Measurements from ENCODE around the gene CAPN6.

The CAPN6 gene

GRCh38 chrX:111302284-111302683, 32.0 kb upstream of the CAPN6 start:
- ATAC-seq (ENCODE audit: low read depth) (no peak), DNase-seq (ENCODE audit: low spot score) (no peak)
- Histone ChIP-seq H3K27ac (ENCODE audit: poor library complexity, severe bottlenecking) (no peak overlapping the region), H3K4me3 (ENCODE audit: severe bottlenecking) (no peak overlapping the region), H3K4me1 (ENCODE audit: insufficient read depth, poor library complexity, severe bottlenecking) (no peaks in the 10 kb centered on the region), H3K36me3 (ENCODE audit: low read depth) (no peaks in the 10 kb centered on the region), H3K27me3 (ENCODE audit: insufficient read depth, poor library complexity, severe bottlenecking) (no peaks in the 10 kb centered on the region), H3K9me3 (ENCODE audit: severe bottlenecking) (no peaks in the 10 kb centered on the region)
- TF ChIP-seq, protein P1, sequence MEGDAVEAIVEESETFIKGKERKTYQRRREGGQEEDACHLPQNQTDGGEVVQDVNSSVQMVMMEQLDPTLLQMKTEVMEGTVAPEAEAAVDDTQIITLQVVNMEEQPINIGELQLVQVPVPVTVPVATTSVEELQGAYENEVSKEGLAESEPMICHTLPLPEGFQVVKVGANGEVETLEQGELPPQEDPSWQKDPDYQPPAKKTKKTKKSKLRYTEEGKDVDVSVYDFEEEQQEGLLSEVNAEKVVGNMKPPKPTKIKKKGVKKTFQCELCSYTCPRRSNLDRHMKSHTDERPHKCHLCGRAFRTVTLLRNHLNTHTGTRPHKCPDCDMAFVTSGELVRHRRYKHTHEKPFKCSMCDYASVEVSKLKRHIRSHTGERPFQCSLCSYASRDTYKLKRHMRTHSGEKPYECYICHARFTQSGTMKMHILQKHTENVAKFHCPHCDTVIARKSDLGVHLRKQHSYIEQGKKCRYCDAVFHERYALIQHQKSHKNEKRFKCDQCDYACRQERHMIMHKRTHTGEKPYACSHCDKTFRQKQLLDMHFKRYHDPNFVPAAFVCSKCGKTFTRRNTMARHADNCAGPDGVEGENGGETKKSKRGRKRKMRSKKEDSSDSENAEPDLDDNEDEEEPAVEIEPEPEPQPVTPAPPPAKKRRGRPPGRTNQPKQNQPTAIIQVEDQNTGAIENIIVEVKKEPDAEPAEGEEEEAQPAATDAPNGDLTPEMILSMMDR (IDR thresholded peaks at IDR 0.05; ENCODE audit: poor library complexity, severe bottlenecking) = no peak

GRCh38 chrX:111288841-111289240, 18.6 kb upstream of the CAPN6 start:
- no peak for ATAC-seq (ENCODE audit: low read depth)
- Histone ChIP-seq H3K4me1 (ENCODE audit: insufficient read depth, poor library complexity, severe bottlenecking) (no peaks in the 10 kb centered on the region), H3K27ac (ENCODE audit: poor library complexity, severe bottlenecking) (no peak overlapping the region), H3K27me3 (ENCODE audit: insufficient read depth, poor library complexity, severe bottlenecking) (no peaks in the 10 kb centered on the region), H3K4me3 (ENCODE audit: severe bottlenecking) (no peak overlapping the region), H3K9me3 (ENCODE audit: severe bottlenecking) (no peaks in the 10 kb centered on the region), H3K36me3 (ENCODE audit: low read depth) (no peaks in the 10 kb centered on the region)
- no peak for DNase-seq (ENCODE audit: low spot score)
- TF ChIP-seq, protein P1 (IDR thresholded peaks at IDR 0.05; ENCODE audit: poor library complexity, severe bottlenecking) = no peak

DNA sequence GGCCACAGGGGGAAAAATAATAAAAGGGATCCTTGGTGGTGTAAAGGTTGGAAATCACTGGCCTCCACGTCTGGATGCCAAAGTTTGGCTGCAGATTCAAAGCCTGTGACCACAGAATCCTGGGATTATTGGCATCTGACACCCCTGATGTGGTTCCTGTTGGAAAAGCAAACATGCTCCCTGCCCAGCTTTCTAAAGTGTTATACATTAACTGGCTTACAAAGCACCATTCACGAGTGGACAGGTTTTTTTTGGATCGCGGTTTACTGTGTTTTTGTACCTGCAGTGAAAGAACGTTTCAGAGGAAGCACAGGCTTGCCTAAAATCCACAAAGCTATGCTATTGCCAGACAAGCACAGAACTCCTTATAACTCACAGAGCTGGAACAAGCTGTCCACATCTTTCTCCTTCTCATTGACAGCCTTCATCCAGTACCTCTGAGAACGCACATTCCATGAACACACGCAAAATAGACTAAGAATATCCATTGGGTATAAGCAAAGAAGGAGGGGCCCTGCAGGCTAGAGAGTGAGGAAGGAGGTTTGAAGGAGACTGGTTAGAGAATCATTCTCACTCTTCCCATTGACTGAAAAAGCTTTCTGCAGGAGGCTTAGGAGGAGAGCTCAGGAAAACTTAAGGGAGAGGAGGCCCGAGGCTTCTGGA, 14.5 kb upstream of the CAPN6 start:
- DNase-seq (ENCODE audit: low spot score) = no peak
- Histone ChIP-seq H3K27me3 (ENCODE audit: insufficient read depth, poor library complexity, severe bottlenecking) (no peaks in the 10 kb centered on the region), H3K4me1 (ENCODE audit: insufficient read depth, poor library complexity, severe bottlenecking) (no peaks in the 10 kb centered on the region), H3K9me3 (ENCODE audit: severe bottlenecking) (no peaks in the 10 kb centered on the region), H3K4me3 (ENCODE audit: severe bottlenecking) (no peak overlapping the region), H3K36me3 (ENCODE audit: low read depth) (no peaks in the 10 kb centered on the region), H3K27ac (ENCODE audit: poor library complexity, severe bottlenecking) (no peak overlapping the region)
- TF ChIP-seq, protein P1 (IDR thresholded peaks at IDR 0.05; ENCODE audit: poor library complexity, severe bottlenecking) = no peak
- ATAC-seq (ENCODE audit: low read depth) = no peak

DNA sequence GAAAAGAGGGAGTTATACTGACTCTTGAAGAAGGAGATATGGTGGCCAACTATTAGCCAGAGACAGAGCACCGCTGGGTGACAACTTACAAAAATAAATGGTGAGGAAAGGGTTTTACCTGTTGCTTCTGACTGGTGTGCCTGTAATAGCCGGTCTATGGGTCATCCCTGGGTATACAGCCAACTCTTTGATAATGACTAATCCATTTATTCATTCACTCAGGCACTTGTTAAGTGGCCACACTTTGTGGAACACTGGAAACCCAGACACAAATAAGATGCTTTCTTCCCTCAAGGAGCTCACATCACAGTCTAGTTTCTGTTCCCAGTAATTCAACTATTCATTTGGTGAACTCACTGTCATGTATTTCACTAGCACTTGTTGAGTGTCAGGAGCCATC, 13.2 kb upstream of the CAPN6 start:
- Histone ChIP-seq H3K27ac (ENCODE audit: poor library complexity, severe bottlenecking) (no peak overlapping the region), H3K9me3 (ENCODE audit: severe bottlenecking) (no peaks in the 10 kb centered on the region), H3K4me3 (ENCODE audit: severe bottlenecking) (no peak overlapping the region), H3K27me3 (ENCODE audit: insufficient read depth, poor library complexity, severe bottlenecking) (no peaks in the 10 kb centered on the region), H3K36me3 (ENCODE audit: low read depth) (no peaks in the 10 kb centered on the region), H3K4me1 (ENCODE audit: insufficient read depth, poor library complexity, severe bottlenecking) (no peaks in the 10 kb centered on the region)
- ATAC-seq (ENCODE audit: low read depth) (no peak), DNase-seq (ENCODE audit: low spot score) (no peak)
- TF ChIP-seq, protein P1 (IDR thresholded peaks at IDR 0.05; ENCODE audit: poor library complexity, severe bottlenecking) = no peak

DNA sequence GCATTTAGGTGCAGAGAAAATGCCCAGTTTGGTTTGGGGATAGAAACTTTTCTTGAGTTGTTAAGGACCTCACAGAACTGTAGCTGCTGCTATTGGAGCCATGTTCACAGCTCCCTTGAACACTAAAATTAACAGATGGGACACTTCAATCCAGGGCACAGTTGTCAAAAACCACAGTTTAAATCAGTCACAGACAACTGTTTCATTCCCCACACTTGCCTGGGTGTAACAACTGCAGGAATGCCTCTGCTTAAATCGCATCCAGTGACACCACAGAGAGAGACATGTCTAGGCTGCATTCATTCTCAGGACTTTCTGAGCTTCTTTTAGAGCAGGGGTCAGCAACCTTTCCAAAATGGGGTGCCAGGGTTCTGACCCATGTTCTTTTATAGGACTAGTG, 12.7 kb upstream of the CAPN6 start:
- no peak for DNase-seq (ENCODE audit: low spot score)
- H3K4me1 ChIP-seq (ENCODE audit: insufficient read depth, poor library complexity, severe bottlenecking) = no peaks in the 10 kb centered on the region
- no peaks in the 10 kb centered on the region for H3K9me3 ChIP-seq (ENCODE audit: severe bottlenecking)
- no peaks in the 10 kb centered on the region for H3K36me3 ChIP-seq (ENCODE audit: low read depth)
- TF ChIP-seq, protein P1 (IDR thresholded peaks at IDR 0.05; ENCODE audit: poor library complexity, severe bottlenecking) = no peak
- H3K27me3 ChIP-seq (ENCODE audit: insufficient read depth, poor library complexity, severe bottlenecking) = no peaks in the 10 kb centered on the region
- H3K27ac ChIP-seq (ENCODE audit: poor library complexity, severe bottlenecking) = no peak overlapping the region
- H3K4me3 ChIP-seq (ENCODE audit: severe bottlenecking) = no peak overlapping the region
- ATAC-seq (ENCODE audit: low read depth) = no peak

All from RWPE2 (cell line).